CD4-positive, alpha-beta memory T cell (primary cell): Measurements from ENCODE around the gene MAFB. TPM values are rescaled to one million over a fixed set of nuclear protein-coding genes. Genes with fewer than 3 reads are reported as not detected.
A peak's percentile ranks its signal among the peaks of the same experiment; 100 is the strongest.
"Not testable (repeated sequence)": the region's sequence is repeated elsewhere in the genome, so short reads cannot be mapped to it uniquely, and the experiment has no call there.

Experiments
- CTCF ChIA-PET: fragments of 350-600 bp; sonication (Branson Sonifier 250); formaldehyde crosslinking; loops from one replicate; lab custom pipeline; 2021; ENCODE audit warnings: inconsistent platforms; ENCODE audit not compliant: partially characterized antibody; lab: Charles Lee
- POLR2A ChIA-PET: fragments of 350-600 bp; sonication (Branson Sonifier 250); formaldehyde crosslinking; loops from one replicate; lab custom pipeline; 2021; ENCODE audit not compliant: partially characterized antibody; lab: Charles Lee
- DNase-seq, 5 donors: peaks; one replicate each; pipeline versions ENCODE4 v3.0.0 to v3.0.0-alpha.2; 2020 to 2022; ENCODE audit warnings: mixed read lengths in 1 of 5
- H3K27ac ChIP-seq: one replicate; pipeline ENCODE4 v1.7.0; 2013; ENCODE audit warnings: low read depth, low read length
- H3K27me3 ChIP-seq: 2 replicates; pipeline ENCODE4 v1.7.0; 2013; ENCODE audit warnings: mild to moderate bottlenecking, low read length, moderate library complexity; ENCODE audit not compliant: insufficient read depth
- H3K36me3 ChIP-seq: 2 replicates; pipeline ENCODE4 v1.7.0; 2013; ENCODE audit warnings: mild to moderate bottlenecking, low read length, moderate library complexity; ENCODE audit not compliant: insufficient read depth
- H3K4me1 ChIP-seq: 2 replicates; pipeline ENCODE4 v1.7.0; 2013; ENCODE audit warnings: mild to moderate bottlenecking, low read length, moderate library complexity; ENCODE audit not compliant: insufficient read depth
- H3K4me3 ChIP-seq, 2 donors: one replicate each; pipeline ENCODE4 v1.7.0; 2013; ENCODE audit warnings: low read length in 2 of 2, mild to moderate bottlenecking in 1 of 2
- H3K9me3 ChIP-seq, 2 donors: one replicate each; pipeline ENCODE4 v1.7.0; 2013; ENCODE audit warnings: low read length in 2 of 2, control low read depth in 1 of 2; ENCODE audit not compliant: control insufficient read depth in 1 of 2
- H3K27ac Mint-ChIP-seq, 7 donors: one replicate each; pipeline ENCODE4 v1.8.0; 2020 to 2021; ENCODE audit warnings: mixed read lengths in 7 of 7, mild to moderate bottlenecking in 6 of 7, inconsistent platforms in 3 of 7, moderate library complexity in 3 of 7
- H3K27me3 Mint-ChIP-seq, 2 donors: one replicate each; pipeline ENCODE4 v1.8.0; 2020 to 2021; ENCODE audit warnings: mixed read lengths in 2 of 2
- H3K36me3 Mint-ChIP-seq, 2 donors: one replicate each; pipeline ENCODE4 v1.8.0; 2020 to 2021; ENCODE audit warnings: mixed read lengths in 2 of 2, inconsistent platforms in 1 of 2, mild to moderate bottlenecking in 1 of 2
- H3K4me1 Mint-ChIP-seq, 4 donors: one replicate each; pipeline ENCODE4 v1.8.0; 2020 to 2021; ENCODE audit warnings: mixed read lengths in 4 of 4, mild to moderate bottlenecking in 1 of 4
- H3K4me3 Mint-ChIP-seq, 8 donors: one replicate each; pipeline ENCODE4 v1.8.0; 2020 to 2021; ENCODE audit warnings: mixed read lengths in 8 of 8, mild to moderate bottlenecking in 7 of 8, moderate library complexity in 6 of 8, inconsistent platforms in 3 of 8
- H3K9me3 Mint-ChIP-seq, 8 donors: one replicate each; pipeline ENCODE4 v1.8.0; 2020 to 2021; ENCODE audit warnings: mixed read lengths in 8 of 8, mild to moderate bottlenecking in 5 of 8, inconsistent platforms in 3 of 8, moderate library complexity in 1 of 8
- intact Hi-C: fragments of 100-400 bp; cut with micrococcal nuclease; formaldehyde crosslinking; loops from one replicate; pipeline ENCODE4 v1.15.1; 2023
- polyA plus RNA-seq, 2 donors: library from polyadenylated mRNA; unstranded; fragments of 300-500 nt; fragmentation: Illumina TruSeq; gene quantifications; one replicate each; pipeline ENCODE4 v1.2.3, GENCODE V29; 2021
- total RNA-seq, 2 experiments: library from RNA; stranded (reverse); gene quantifications; one replicate each; pipeline ENCODE4 v1.2.3, GENCODE V29; 2021

The MAFB gene
- 1 to 10 TPM; 2.2 to 2.6 TPM for total RNA-seq
- polyA plus RNA-seq = under 1 TPM in 1 of 2 donors, not detected in 1; 0.07 TPM

- Mint-ChIP-seq H3K4me3 (peak within 1 kb of the TSS; percentile 64 to 86 (median 76)), H3K27ac (no peak within 1 kb of the TSS)
- H3K4me3 ChIP-seq = peak within 1 kb of the TSS in 1 of 2 donors; percentile 31
Observed at GRCh38 chr20:40689100-40689942, at the start of gene MAFB. Gene MAFB, minus strand, starts transcription at chr20:40689236. Its CDS starts 386 bp downstream, at chr20:40688850.

GRCh38 chr20:40736468-40736867 lies 47.4 kb upstream of the MAFB start:
- H3K4me3 Mint-ChIP-seq, H3K9me3 Mint-ChIP-seq: not testable (repeated sequence)

More at GRCh38 chr20:40689100-40689942, at the start of gene MAFB:
- Mint-ChIP-seq H3K4me1 (peaks cover 0 to 14% (median 10%) of the 10 kb centered on the region in 4 donors), H3K36me3 (no peaks in the 10 kb centered on the region), H3K9me3 (peaks cover 0 to 5% (median 0%) of the 10 kb centered on the region in 8 donors), H3K27me3 (peaks cover 44 to 58% of the 10 kb centered on the region in 2 donors)
- peak in 4 of 5 donors; percentile 5 to 24 (median 14) for DNase-seq
- intact Hi-C loops = no loop called here
- peaks cover 19% of the 10 kb centered on the region for H3K27me3 ChIP-seq
- no peak within 1 kb of the TSS for H3K27ac ChIP-seq
- H3K9me3 ChIP-seq = no peaks in the 10 kb centered on the region
- peaks cover 11% of the 10 kb centered on the region for H3K4me1 ChIP-seq
- CTCF ChIA-PET = interaction anchor here (1.0 to 1.6 kb wide), 2 partner anchors 11 to 1640 kb away, joined by 3 to 5 read pairs; no protein-coding TSS in a partner anchor
- no peaks in the 10 kb centered on the region for H3K36me3 ChIP-seq
- POLR2A ChIA-PET = no interaction called here

GRCh38 chr20:40728996-40729395 lies 40.0 kb upstream of the MAFB start:
- POLR2A ChIA-PET = no interaction called here
- no peak for DNase-seq
- H3K9me3 ChIP-seq = no peaks in the 10 kb centered on the region
- Mint-ChIP-seq H3K36me3 (peaks cover 0 to 4% of the 10 kb centered on the region in 2 donors), H3K4me3 (no peak overlapping the region), H3K9me3 (peaks cover 0 to 11% (median 4%) of the 10 kb centered on the region in 8 donors), H3K27me3 (peaks cover 7 to 17% of the 10 kb centered on the region in 2 donors), H3K27ac (no peak overlapping the region), H3K4me1 (no peaks in the 10 kb centered on the region)
- no peak overlapping the region for H3K27ac ChIP-seq
- no peak overlapping the region for H3K4me3 ChIP-seq
- H3K4me1 ChIP-seq = no peaks in the 10 kb centered on the region
- H3K27me3 ChIP-seq = peaks cover 3% of the 10 kb centered on the region
- intact Hi-C loops = no loop called here
- H3K36me3 ChIP-seq = no peaks in the 10 kb centered on the region
- CTCF ChIA-PET = no interaction called here

More at GRCh38 chr20:40736468-40736867, 47.4 kb upstream of the MAFB start:
- POLR2A ChIA-PET, H3K4me3 ChIP-seq, H3K27me3 ChIP-seq, H3K4me1 ChIP-seq, H3K27ac ChIP-seq, CTCF ChIA-PET, H3K36me3 Mint-ChIP-seq, H3K27ac Mint-ChIP-seq, H3K4me1 Mint-ChIP-seq, intact Hi-C loops, H3K9me3 ChIP-seq, DNase-seq, H3K36me3 ChIP-seq: not testable (repeated sequence)
- peaks cover 13 to 15% of the 10 kb centered on the region in 2 donors for H3K27me3 Mint-ChIP-seq

- H3K9me3 ChIP-seq = no peaks in the 10 kb centered on the region
- DNase-seq = no peak
- intact Hi-C loops = no loop called here
- CTCF ChIA-PET = no interaction called here
- no peak overlapping the region for H3K27ac Mint-ChIP-seq
- no peak overlapping the region for H3K4me3 ChIP-seq
- no peak overlapping the region for H3K4me3 Mint-ChIP-seq
- H3K9me3 Mint-ChIP-seq = peaks cover 0 to 11% (median 4%) of the 10 kb centered on the region in 8 donors
- no peaks in the 10 kb centered on the region for H3K4me1 Mint-ChIP-seq
- H3K27ac ChIP-seq = no peak overlapping the region
- no peaks in the 10 kb centered on the region for H3K36me3 ChIP-seq
- peaks cover 0 to 4% of the 10 kb centered on the region in 2 donors for H3K36me3 Mint-ChIP-seq
- POLR2A ChIA-PET = no interaction called here
- H3K27me3 Mint-ChIP-seq = peaks cover 2 to 13% of the 10 kb centered on the region in 2 donors
- H3K4me1 ChIP-seq = no peaks in the 10 kb centered on the region
- peaks cover 3% of the 10 kb centered on the region for H3K27me3 ChIP-seq
Observed at GRCh38 chr20:40728470-40728869, 39.4 kb upstream of the MAFB start.

DNA sequence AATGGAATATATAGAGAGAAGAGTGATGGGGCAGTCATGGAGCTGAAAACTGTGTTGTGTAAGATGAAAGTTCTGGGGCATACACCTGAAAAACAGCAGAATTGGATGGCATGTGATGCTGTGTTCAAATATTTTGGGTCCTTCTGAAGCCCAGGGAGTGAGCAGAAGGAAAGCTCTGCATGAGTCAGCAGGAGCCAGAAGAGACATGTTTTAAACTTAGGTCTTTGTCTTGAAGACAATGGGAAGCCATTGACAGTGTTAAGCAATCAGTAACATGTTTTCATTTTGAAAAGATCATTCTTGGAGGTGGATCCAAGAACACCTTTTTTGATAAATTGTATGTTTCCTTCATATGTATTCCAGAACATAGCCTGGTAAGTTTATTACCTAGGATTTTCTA lies 38.9 kb upstream of the MAFB start:
- intact Hi-C loops = no loop called here
- Histone ChIP-seq H3K27me3 (peaks cover 3% of the 10 kb centered on the region), H3K27ac (no peak overlapping the region), H3K36me3 (no peaks in the 10 kb centered on the region), H3K4me1 (no peaks in the 10 kb centered on the region), H3K4me3 (no peak overlapping the region), H3K9me3 (no peaks in the 10 kb centered on the region)
- H3K4me3 Mint-ChIP-seq = no peak overlapping the region
- DNase-seq = no peak
- ChIA-PET POLR2A (no interaction called here), CTCF (no interaction called here)
- H3K27me3 Mint-ChIP-seq = peaks cover 1 to 9% of the 10 kb centered on the region in 2 donors
- peaks cover 0 to 4% of the 10 kb centered on the region in 2 donors for H3K36me3 Mint-ChIP-seq
- peaks cover 0 to 11% (median 4%) of the 10 kb centered on the region in 8 donors for H3K9me3 Mint-ChIP-seq
- no peak overlapping the region for H3K27ac Mint-ChIP-seq
- H3K4me1 Mint-ChIP-seq = no peaks in the 10 kb centered on the region

DNA sequence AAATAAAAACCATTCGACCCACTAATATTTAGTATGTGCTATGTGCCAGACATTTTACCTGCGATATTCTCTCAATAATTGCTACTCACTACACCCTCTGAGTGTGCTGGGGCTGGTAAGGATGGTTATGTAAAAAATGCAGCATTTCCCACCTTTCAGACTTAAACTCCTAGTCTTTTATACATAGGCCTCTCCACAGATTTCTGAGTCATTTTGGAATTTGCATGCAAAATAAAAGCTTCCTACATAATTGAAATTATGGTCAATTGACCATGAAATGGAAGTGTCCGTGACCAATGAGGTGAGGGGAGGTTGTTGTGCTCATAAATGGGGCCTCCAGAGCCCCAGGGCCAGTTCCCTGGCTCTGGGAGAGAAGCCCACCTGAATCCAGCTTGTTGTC lies 37.7 kb upstream of the MAFB start:
- Mint-ChIP-seq H3K4me3 (no peak overlapping the region), H3K9me3 (peaks cover 0 to 11% (median 4%) of the 10 kb centered on the region in 8 donors), H3K27me3 (peaks cover 1 to 9% of the 10 kb centered on the region in 2 donors), H3K27ac (no peak overlapping the region), H3K36me3 (peaks cover 0 to 4% of the 10 kb centered on the region in 2 donors), H3K4me1 (no peaks in the 10 kb centered on the region)
- H3K36me3 ChIP-seq = no peaks in the 10 kb centered on the region
- ChIA-PET CTCF (no interaction called here), POLR2A (no interaction called here)
- no peak overlapping the region for H3K27ac ChIP-seq
- no peaks in the 10 kb centered on the region for H3K4me1 ChIP-seq
- H3K9me3 ChIP-seq = no peaks in the 10 kb centered on the region
- intact Hi-C loops = no loop called here
- no peak overlapping the region for H3K4me3 ChIP-seq
- H3K27me3 ChIP-seq = peaks cover 3% of the 10 kb centered on the region
- DNase-seq = no peak

DNA sequence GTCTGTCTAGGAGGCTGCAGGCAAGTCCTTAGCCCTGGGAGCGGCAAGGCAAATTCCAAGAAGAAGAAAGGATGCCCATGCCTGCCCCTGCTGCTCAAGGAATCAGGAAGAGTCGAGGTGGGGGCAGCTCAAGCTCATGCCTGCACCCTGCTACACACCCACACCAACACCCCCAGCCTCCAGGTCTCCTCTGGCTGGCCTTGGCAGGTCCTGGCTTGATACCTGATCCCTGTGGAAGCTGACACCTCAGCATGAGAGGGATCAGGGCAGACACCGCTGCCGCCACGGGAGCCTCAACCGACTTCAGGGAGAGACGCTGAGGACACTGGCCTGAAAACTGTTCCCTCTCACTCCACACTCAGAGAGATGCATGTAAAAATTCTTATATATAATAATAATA lies 35.5 kb upstream of the MAFB start:
- Mint-ChIP-seq H3K9me3 (peaks cover 0 to 8% (median 4%) of the 10 kb centered on the region in 8 donors), H3K4me1 (no peaks in the 10 kb centered on the region), H3K36me3 (peaks cover 0 to 4% of the 10 kb centered on the region in 2 donors), H3K27ac (no peak overlapping the region), H3K27me3 (peaks cover 0 to 9% of the 10 kb centered on the region in 2 donors), H3K4me3 (no peak overlapping the region)
- no peaks in the 10 kb centered on the region for H3K9me3 ChIP-seq
- ChIA-PET CTCF (no interaction called here), POLR2A (no interaction called here)
- H3K36me3 ChIP-seq = no peaks in the 10 kb centered on the region
- DNase-seq = no peak
- H3K27ac ChIP-seq = no peak overlapping the region
- no peak overlapping the region for H3K4me3 ChIP-seq
- H3K4me1 ChIP-seq = no peaks in the 10 kb centered on the region
- H3K27me3 ChIP-seq = peaks cover 3% of the 10 kb centered on the region
- intact Hi-C loops = no loop called here
